Endothelial cell of umbilical vein (primary cell): ENCODE data around the gene BMP10.

Source experiments
- POLR2AphosphoS5 ChIP-seq: IDR thresholded peaks from 2 replicates; pipeline ENCODE4 v1.6.1; 2012; ENCODE audit warnings: low read depth, mild to moderate bottlenecking, control low read depth, low read length, moderate library complexity; ENCODE audit not compliant: insufficient read depth
- TF ChIP-seq, protein P1 (sequence below), 2 donors: IDR thresholded peaks; 1 replicate in 1 of 2; 2 replicates in 1 of 2; pipeline ENCODE4 v1.5.1; 2011; ENCODE audit warnings: low read length in 2 of 2, mild to moderate bottlenecking in 2 of 2, moderate library complexity in 2 of 2, control low read depth in 1 of 2, inconsistent platforms in 1 of 2, low read depth in 1 of 2; ENCODE audit not compliant: insufficient read depth in 1 of 2; ENCODE audit errors: extremely low read depth in 1 of 2

DNA sequence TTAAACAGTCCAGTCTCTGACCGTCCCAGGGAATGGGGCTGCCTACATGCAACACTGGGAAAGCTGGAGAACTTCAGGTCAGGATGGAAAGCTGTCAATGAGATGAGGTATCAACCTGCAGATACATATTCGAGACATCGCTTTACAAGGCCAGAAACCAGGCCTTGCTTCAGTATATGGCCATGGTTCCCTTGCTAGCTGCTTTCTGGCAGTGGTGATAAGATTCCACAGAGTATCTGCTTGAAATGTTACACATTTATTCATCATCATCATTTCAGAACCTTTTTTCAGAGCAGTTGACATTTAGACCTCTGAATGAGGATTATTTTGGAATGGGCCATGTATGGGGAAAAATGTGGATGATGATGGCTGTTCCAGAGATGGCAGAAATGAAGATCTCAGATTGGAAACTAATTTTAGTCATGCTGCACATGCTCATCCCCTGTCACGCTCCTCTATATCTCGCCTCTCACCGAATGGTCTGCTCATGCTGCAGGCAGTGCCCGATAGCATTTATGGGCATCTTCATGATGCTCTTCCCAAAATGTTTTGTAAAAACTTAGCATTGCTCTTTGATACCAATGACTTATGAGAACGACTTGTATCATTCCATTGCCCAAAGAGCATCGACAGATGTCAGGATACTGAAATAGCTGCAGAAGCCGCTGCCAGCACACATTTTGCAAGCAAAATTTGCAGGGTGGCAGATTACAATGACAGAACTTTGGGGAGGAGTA is 14.0 kb upstream of the BMP10 start:
- TF ChIP-seq, protein P1, sequence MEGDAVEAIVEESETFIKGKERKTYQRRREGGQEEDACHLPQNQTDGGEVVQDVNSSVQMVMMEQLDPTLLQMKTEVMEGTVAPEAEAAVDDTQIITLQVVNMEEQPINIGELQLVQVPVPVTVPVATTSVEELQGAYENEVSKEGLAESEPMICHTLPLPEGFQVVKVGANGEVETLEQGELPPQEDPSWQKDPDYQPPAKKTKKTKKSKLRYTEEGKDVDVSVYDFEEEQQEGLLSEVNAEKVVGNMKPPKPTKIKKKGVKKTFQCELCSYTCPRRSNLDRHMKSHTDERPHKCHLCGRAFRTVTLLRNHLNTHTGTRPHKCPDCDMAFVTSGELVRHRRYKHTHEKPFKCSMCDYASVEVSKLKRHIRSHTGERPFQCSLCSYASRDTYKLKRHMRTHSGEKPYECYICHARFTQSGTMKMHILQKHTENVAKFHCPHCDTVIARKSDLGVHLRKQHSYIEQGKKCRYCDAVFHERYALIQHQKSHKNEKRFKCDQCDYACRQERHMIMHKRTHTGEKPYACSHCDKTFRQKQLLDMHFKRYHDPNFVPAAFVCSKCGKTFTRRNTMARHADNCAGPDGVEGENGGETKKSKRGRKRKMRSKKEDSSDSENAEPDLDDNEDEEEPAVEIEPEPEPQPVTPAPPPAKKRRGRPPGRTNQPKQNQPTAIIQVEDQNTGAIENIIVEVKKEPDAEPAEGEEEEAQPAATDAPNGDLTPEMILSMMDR (IDR thresholded peaks at IDR 0.05; ENCODE audit: extremely low read depth in 1 of 2, insufficient read depth in 1 of 2, low read depth in 1 of 2, low read length in 2 of 2): no peak
- TF ChIP-seq POLR2AphosphoS5: no peak
